GM12891 (cell line): ENCODE results near the gene ITM2B.

Experiments used
- DNase-seq: peaks from one replicate; pipeline ENCODE4 v3.0.0; 2011; ENCODE audit warnings: low spot score; ENCODE audit not compliant: insufficient read length
- FAIRE-seq: peaks from 2 replicates; lab custom pipeline; 2011; peaks lifted over from hg19 to GRCh38; lab: Jason Lieb, UNC
- PAX5 ChIP-seq: IDR thresholded peaks from 2 replicates; pipeline ENCODE4 v1.6.1; 2011; ENCODE audit warnings: low read length, moderate library complexity, mild to moderate bottlenecking; ENCODE audit not compliant: insufficient read depth, severe bottlenecking
- POLR2A ChIP-seq: IDR thresholded peaks from 2 replicates; pipeline ENCODE4 v1.6.1; 2011; ENCODE audit warnings: low read depth, low read length, control low read depth
- POLR2AphosphoS5 ChIP-seq: IDR thresholded peaks from 2 replicates; pipeline ENCODE4 v1.6.1; 2011; ENCODE audit warnings: low read depth, low read length, control low read depth
- POU2F2 ChIP-seq: IDR thresholded peaks from 2 replicates; pipeline ENCODE4 v1.6.1; 2011; ENCODE audit warnings: low read depth, mild to moderate bottlenecking, control low read depth, low read length, moderate library complexity
- SPI1 ChIP-seq: IDR thresholded peaks from 2 replicates; pipeline ENCODE4 v1.6.1; 2011; ENCODE audit warnings: low read depth, low read length, control low read depth
- TAF1 ChIP-seq: IDR thresholded peaks from 2 replicates; pipeline ENCODE4 v1.6.1; 2011; ENCODE audit warnings: low read depth, low read length, control low read depth

Gene ITM2B

DNA sequence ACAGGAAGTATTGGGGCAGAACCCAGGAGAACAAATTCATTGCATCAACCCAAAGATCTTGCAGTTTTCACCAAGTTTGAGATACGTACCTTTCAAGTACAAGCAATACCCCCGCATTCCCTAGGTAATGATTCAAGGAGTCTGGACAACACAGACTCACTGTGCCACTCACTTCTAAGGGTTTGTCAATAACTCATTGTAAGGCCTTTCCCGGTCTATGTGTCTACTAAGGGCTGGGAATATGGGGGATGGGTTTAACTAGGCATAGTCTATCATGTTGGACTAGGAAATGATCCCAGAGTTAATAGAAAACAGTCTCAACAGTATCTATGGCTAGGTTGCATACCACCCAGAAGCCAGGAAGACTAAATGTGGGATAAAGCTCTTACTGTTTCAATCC lies 8.3 kb upstream of the ITM2B start:
- no peak for FAIRE-seq
- DNase-seq = no peak
- TF ChIP-seq PAX5 = no peak

DNA sequence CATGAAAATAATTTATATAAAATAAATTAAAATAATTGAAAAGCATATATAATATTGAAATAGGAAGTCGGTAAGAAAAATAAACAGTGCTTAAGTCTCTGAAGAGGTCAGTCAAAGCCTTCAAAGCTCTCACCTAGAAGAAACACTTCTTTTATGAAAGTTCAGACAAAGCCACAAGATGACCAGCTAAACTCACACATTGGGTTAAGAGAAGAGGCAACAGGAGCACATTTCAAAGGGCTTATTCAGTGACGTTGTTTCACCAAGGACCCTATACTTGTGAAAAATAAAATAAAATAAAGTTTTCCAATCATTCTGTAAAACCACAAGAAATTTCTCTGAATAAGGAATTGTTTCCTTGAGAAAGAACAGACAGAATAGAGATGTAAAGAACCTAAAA lies 2.5 kb upstream of the ITM2B start:
- FAIRE-seq (no peak), DNase-seq (no peak)
- TF ChIP-seq POU2F2 = no peak
- TF ChIP-seq PAX5 = no peak
- no peak for TF ChIP-seq TAF1
- TF ChIP-seq POLR2A = no peak
- TF ChIP-seq POLR2AphosphoS5 = no peak
- TF ChIP-seq SPI1 = no peak

DNA sequence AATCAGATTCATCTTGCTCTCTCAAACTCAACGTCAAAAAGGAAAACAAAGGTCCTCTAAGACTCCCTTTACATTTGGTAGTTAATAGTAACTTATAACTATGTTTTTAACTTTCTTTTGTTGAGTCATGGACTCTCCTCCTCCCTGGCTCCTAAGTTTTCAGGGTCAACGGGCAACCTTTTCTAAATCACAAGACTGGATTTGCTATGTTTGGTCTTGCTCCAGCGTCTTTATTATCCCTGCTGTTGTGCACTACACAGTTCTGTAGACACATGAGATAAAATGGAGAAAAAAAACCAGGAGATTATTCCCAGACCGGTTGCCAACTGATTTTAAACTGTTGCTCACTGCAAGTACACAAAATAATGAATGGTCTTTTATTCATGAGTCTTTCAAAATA lies 1.9 kb upstream of the ITM2B start:
- no peak for FAIRE-seq
- no peak for DNase-seq
- TF ChIP-seq TAF1 = no peak
- TF ChIP-seq SPI1 = no peak
- no peak for TF ChIP-seq POLR2AphosphoS5
- no peak for TF ChIP-seq POU2F2
- no peak for TF ChIP-seq POLR2A
- no peak for TF ChIP-seq PAX5

DNA sequence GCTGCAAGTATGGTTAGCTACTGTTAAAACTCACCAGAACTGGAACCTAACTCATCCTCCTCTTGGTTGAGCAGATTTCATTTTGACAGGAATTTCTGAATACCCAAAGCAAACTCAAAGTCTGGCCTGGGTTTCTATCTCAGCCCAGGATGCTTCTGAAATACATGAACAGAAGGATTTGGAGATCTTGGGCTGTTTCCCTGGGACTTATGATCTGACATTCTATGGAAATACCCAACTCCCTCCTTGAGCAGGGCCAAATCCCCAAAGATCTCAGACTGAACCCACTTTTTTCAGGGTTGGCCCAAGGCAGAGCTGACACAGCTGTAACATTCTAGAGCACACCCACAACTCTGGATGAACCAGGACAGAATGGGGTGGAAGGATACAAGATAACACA lies 1.1 kb upstream of the ITM2B start:
- TF ChIP-seq POLR2AphosphoS5 (no peak), PAX5 (no peak), POLR2A (no peak), SPI1 (no peak), POU2F2 (no peak), TAF1 (no peak)
- FAIRE-seq (no peak), DNase-seq (no peak)

DNA sequence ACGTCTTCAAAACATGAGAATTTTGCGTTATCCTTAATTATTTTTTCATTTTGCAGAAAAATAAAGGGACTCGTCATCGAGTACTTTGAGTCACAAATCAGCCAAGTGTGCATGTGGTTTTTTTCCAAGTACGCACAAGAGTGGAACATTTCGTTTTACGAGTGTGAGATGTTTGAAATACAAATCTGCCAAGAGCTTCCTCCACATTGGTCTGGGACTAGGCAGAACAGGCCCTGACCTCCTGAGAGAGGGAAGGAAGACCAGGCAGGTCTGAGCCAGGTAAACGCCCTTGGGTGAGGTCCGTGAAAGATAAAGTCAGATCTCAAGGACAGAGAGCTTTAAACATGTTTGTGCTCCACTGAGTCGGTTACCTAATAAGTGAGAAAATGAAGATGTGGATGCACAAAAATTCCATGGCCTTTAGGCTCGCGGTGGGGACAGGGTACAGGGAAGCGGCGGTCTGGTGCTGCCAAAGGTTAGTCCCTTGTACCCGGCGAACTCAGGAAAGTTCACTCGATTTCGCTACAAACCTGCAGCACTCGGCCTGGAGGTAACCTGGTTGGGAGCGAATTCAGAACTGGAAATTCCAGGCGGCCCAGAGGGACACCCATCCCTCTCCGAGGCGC lies 473 bp upstream of the ITM2B start:
- FAIRE-seq (no peak), DNase-seq (no peak)
- TF ChIP-seq TAF1 (no peak), POLR2AphosphoS5 (no peak), SPI1 (no peak), PAX5 (no peak), POU2F2 (no peak), POLR2A (no peak)

DNA sequence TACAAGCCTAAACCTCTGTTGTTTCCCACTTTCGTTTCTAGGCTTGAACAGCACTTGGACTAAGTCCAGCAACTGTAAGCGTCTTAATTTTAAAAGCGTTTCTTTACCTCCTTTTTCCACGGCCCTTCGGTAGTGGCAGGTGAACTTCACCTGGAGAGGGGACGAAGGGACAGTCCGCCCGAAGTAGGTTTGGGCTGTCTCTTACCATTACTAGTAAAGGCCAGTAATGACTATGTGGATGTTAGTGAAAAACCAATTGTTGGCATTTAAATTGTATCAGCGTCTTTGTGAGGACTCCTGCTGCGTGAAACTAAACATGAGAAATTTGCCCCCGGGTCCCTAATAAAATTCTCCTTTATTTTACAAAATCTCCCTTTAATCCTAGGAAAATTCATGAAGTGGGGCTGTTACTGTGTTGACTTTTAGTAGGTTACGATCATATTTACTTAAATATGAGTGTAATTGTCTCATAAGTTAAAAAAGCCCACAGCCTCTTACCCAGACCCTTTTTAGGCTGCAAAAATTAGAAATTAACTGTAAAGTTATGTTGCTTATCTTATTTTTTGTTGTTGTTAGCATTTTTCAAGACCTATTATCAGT lies 983 bp downstream of the ITM2B start:
- TF ChIP-seq POLR2A (no peak), PAX5 (no peak), POLR2AphosphoS5 (no peak), POU2F2 (no peak), SPI1 (no peak), TAF1 (no peak)
- DNase-seq (no peak), FAIRE-seq (no peak)

DNA sequence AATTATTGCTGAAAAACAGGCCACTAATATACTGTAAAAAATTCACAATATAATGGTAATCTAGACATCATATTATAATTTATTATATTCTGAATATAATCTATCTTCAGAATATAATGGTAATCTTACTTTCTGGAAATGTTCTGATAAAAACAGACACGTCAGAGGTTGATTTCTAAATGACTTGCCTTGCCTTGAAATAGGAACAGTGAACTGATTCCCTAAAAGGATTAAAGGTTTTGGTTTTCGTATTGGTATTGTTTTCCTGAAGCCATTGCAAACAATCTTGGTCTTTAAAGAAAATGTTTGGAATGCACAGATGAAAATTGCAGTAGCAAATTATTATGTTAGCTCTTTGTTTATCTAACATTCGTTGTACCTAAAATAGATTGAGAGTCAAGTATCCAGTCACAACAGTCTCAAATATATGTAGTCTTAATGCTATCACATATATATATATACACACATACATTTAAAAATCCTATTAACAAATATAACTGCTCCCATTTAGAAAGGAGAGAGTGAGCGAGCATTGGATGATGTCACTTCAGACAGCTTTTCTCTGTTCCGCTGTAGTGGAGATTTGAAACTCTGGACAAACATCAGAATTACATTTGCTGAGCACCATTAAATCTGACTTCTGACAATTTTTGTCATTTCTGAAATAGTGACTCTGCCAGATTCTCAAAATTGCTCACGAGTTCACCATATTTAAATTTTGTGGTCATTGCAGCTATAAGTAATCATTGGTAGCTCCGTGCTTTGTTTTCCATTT lies 1.7 kb downstream of the ITM2B start:
- FAIRE-seq = no peak
- DNase-seq = no peak
- TF ChIP-seq POLR2AphosphoS5 (no peak), POLR2A (no peak), POU2F2 (peak; percentile 92), SPI1 (peak; percentile 88)

DNA sequence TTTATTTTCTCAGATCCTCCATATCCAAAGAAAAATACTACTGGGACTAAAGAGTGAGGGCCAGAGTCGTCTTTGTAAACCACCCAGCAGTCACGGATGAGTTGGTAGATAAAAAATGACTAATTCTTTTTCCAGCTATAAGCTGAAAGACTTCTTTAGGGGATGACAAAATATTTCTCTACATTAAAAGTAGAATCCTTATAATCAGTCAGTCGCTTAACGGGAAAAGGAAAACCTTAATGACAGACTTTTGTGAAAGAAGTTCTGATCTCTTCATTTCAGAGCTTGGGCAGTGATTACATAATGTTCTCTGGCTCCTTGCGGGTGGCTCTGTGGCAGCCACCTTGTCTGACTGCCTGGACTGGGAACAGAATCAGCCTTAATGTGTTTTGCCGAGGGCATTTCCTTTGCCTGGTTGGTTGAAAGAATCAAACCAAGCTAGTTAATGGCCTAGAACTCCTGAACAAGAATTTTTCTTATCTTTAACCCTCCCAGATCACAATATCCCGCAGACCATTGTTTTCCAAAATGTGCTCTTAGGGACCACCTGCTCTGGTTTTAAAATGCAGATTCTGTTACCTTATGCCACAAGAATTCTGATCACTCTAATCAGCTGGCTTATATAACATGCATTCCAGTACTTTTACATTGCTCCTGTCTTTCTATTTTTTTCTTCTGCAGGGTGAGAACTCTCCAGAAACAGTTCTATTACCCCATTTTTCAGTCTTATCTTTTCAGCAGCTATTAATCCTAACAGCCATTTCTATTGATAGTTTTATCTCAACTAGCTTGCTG lies 2.5 kb downstream of the ITM2B start:
- FAIRE-seq = no peak
- no peak for TF ChIP-seq POU2F2
- no peak for TF ChIP-seq POLR2AphosphoS5
- TF ChIP-seq POLR2A = no peak
- TF ChIP-seq PAX5 = no peak
- no peak for TF ChIP-seq SPI1
- TF ChIP-seq TAF1 = no peak
- no peak for DNase-seq
